ENCODE results near the gene SLC8A2. TPM values are rescaled to one million over a fixed set of nuclear protein-coding genes. Genes with fewer than 3 reads are reported as not detected.

SLC8A2 gene
- total and polyA plus RNA-seq, 11 donors: 0.08 to 0.67 (median 0.29) TPM; not detected in 4

GRCh38 chr19:47476438-47476972 is 4.8 kb upstream of the SLC8A2 start:
- no peaks in the 10 kb centered on the region for H3K36me3 ChIP-seq
- WGBS, 4 donors: 85 to 90% (median 88%) methylated on average over 11 to 17 of the region's 17 CpGs
- TF ChIP-seq POLR2A (IDR thresholded peaks at IDR 0.05) (no peak), CTCF (IDR thresholded peaks at IDR 0.05) (no peak)
- peaks cover 0 to 23% (median 17%) of the 10 kb centered on the region in 9 donors for H3K27me3 ChIP-seq
- no peaks in the 10 kb centered on the region for H3K9me3 ChIP-seq
- no peak overlapping the region for H3K27ac ChIP-seq
- H3K4me1 ChIP-seq: peaks cover 0 to 15% (median 0%) of the 10 kb centered on the region in 12 donors
- intact Hi-C loops (cut with DNase I): no loop called here
- DNase-seq (no peak), ATAC-seq (no peak)
- no peak overlapping the region for H3K4me3 ChIP-seq

GRCh38 chr19:47475465-47475864 is 3.8 kb upstream of the SLC8A2 start:
- no peaks in the 10 kb centered on the region for H3K9me3 ChIP-seq
- WGBS, 4 donors: 79 to 82% (median 80%) methylated on average over 9 of the region's 9 CpGs
- H3K4me1 ChIP-seq: peaks cover 0 to 18% (median 0%) of the 10 kb centered on the region in 12 donors
- H3K36me3 ChIP-seq: no peaks in the 10 kb centered on the region
- no peak overlapping the region for H3K27ac ChIP-seq
- DNase-seq (peak in 1 of 5 donors; percentile 14), ATAC-seq (no peak)
- intact Hi-C loops (cut with DNase I): no loop called here
- H3K4me3 ChIP-seq: no peak overlapping the region
- peaks cover 0 to 31% (median 22%) of the 10 kb centered on the region in 9 donors for H3K27me3 ChIP-seq
- TF ChIP-seq CTCF (IDR thresholded peaks at IDR 0.05) (no peak), POLR2A (IDR thresholded peaks at IDR 0.05) (no peak)

- no peak overlapping the region for H3K4me3 ChIP-seq
- intact Hi-C loops (cut with DNase I): no loop called here
- DNase-seq (peak in 1 of 5 donors; percentile 42), ATAC-seq (no peak)
- H3K27me3 ChIP-seq: peaks cover 0 to 37% (median 29%) of the 10 kb centered on the region in 9 donors
- no peaks in the 10 kb centered on the region for H3K9me3 ChIP-seq
- H3K27ac ChIP-seq: no peak overlapping the region
- H3K4me1 ChIP-seq: peaks cover 0 to 14% (median 0%) of the 10 kb centered on the region in 12 donors
- TF ChIP-seq POLR2A (IDR thresholded peaks at IDR 0.05) (no peak), CTCF (IDR thresholded peaks at IDR 0.05) (no peak)
- 69 to 75% (median 72%) methylated on average over 10 of the region's 10 CpGs for WGBS, 4 donors
- H3K36me3 ChIP-seq: no peaks in the 10 kb centered on the region
Observed at GRCh38 chr19:47473336-47473735, 1.6 kb upstream of the SLC8A2 start.

- H3K36me3 ChIP-seq: no peaks in the 10 kb centered on the region
- peaks cover 0 to 14% (median 0%) of the 10 kb centered on the region in 12 donors for H3K4me1 ChIP-seq
- H3K27ac ChIP-seq: peak overlapping the region in 1 of 12 donors; percentile 79
- peak overlapping the region in 4 of 12 donors; percentile 3 to 36 (median 20) for H3K4me3 ChIP-seq
- ATAC-seq (peak in 1 of 4 donors; percentile 6), DNase-seq (no peak)
- no peaks in the 10 kb centered on the region for H3K9me3 ChIP-seq
- intact Hi-C loops (cut with DNase I): no loop called here
- H3K27me3 ChIP-seq: peaks cover 0 to 42% (median 29%) of the 10 kb centered on the region in 9 donors
- TF ChIP-seq CTCF (IDR thresholded peaks at IDR 0.05): no peak
- TF ChIP-seq POLR2A (IDR thresholded peaks at IDR 0.05): no peak
- WGBS, 4 donors: 2 to 7% (median 3%) methylated on average over 12 to 16 of the region's 16 CpGs
Observed at GRCh38 chr19:47471381-47471732, 336 bp downstream of the SLC8A2 start.
